HCT116 (cell line): ENCODE results near the gene TANC1. TPM values are rescaled to one million over a fixed set of nuclear protein-coding genes. Genes with fewer than 3 reads are reported as not detected.

Experiments
- ATAC-seq: fragments of 200-7000 bp; cut with Tn5 transposase; 2 replicates; pipeline ENCODE4 v1.9.1; 2020; ENCODE audit warnings: mild to moderate bottlenecking, moderate library complexity
- BruUV-seq: library from RNA; stranded (reverse); fragments of 400-500 nt; replicated peaks from 2 replicates; lab custom pipeline; 2021; lab: Mats Ljungman, UMichigan
- CTCF ChIA-PET: fragments of 300-600 bp; sonication (Branson Sonifier 250); formaldehyde crosslinking; loops from one replicate; lab custom pipeline; 2021; ENCODE audit warnings: antibody characterized with exemption; lab: Charles Lee
- POLR2A ChIA-PET: fragments of 300-600, 350-600 bp; sonication (Branson Sonifier 250); formaldehyde crosslinking; loops from one replicate; lab custom pipeline; 2021; ENCODE audit warnings: antibody characterized with exemption; lab: Charles Lee
- RAD21 ChIA-PET, 2 experiments: fragments of 300-600 bp; sonication (Branson Sonifier 250); formaldehyde crosslinking; loops; one replicate each; lab custom pipeline; 2023; ENCODE audit warnings: low total read pairs in 2 of 2; ENCODE audit not compliant: uncharacterized antibody in 2 of 2, unreplicated experiment in 2 of 2, low non-redundant PET in 1 of 2; lab: Charles Lee
- DNase-seq: peaks from one replicate; pipeline ENCODE4 v3.0.0-alpha.2; 2010; ENCODE audit warnings: low read depth, low spot score
- H2AFZ ChIP-seq: fragments of 200-600 bp; shearing (Covaris generic), sonication (generic); 2 replicates; pipeline ENCODE4 v1.6.1; 2017; ENCODE audit warnings: low read depth, mixed run types, mixed read lengths, antibody characterized with exemption, low read length; ENCODE audit not compliant: poor library complexity, severe bottlenecking
- H3K27ac ChIP-seq: 2 replicates; pipeline ENCODE4 v1.5.1; 2012; ENCODE audit warnings: low read depth, low read length
- H3K27me3 ChIP-seq: fragments of 200-600 bp; sonication (generic); 2 replicates; pipeline ENCODE4 v1.6.1; 2016; ENCODE audit warnings: mixed run types, low read length, mixed read lengths; ENCODE audit not compliant: insufficient read depth
- H3K36me3 ChIP-seq, 2 experiments: fragments of 200-500 bp in 1 of 2; fragments of 200-600 bp in 1 of 2; sonication (Bioruptor generic) in 1 of 2; sonication (generic) in 1 of 2; 2 replicates each; pipeline versions ENCODE4 v1.5.1 to v1.6.1; 2014 to 2016; ENCODE audit warnings: low read length in 2 of 2, inconsistent platforms in 1 of 2, mixed read lengths in 1 of 2, mixed run types in 1 of 2; ENCODE audit not compliant: insufficient read depth in 2 of 2, control insufficient read depth in 1 of 2
- H3K4me1 ChIP-seq, 2 experiments: fragments of 200-600 bp in 1 of 2; sonication (generic) in 1 of 2; 2 replicates each; pipeline versions ENCODE4 v1.5.1 to v1.6.1; 2012 to 2017; ENCODE audit warnings: low read length in 2 of 2, inconsistent platforms in 1 of 2, mild to moderate bottlenecking in 1 of 2, mixed read lengths in 1 of 2, mixed run types in 1 of 2, moderate library complexity in 1 of 2; ENCODE audit not compliant: insufficient read depth in 2 of 2, control insufficient read depth in 1 of 2
- H3K4me2 ChIP-seq: fragments of 200-600 bp; sonication (generic); 2 replicates; pipeline ENCODE4 v1.6.1; 2017; ENCODE audit warnings: mixed run types, low read length, mixed read lengths
- H3K4me3 ChIP-seq, 2 experiments: fragments of 200-600 bp in 1 of 2; sonication (generic) in 1 of 2; replicated peaks in 1 of 2; 2 replicates each; pipeline ENCODE4 v1.5.1; 2011 to 2016; ENCODE audit warnings: low read length in 2 of 2, control low read depth in 1 of 2, low read depth in 1 of 2, mild to moderate bottlenecking in 1 of 2, mixed read lengths in 1 of 2, mixed run types in 1 of 2
- H3K79me2 ChIP-seq: fragments of 200-600 bp; sonication (generic); 2 replicates; pipeline ENCODE4 v1.6.1; 2017; ENCODE audit warnings: mild to moderate bottlenecking, mixed run types, low read length, moderate library complexity, mixed read lengths; ENCODE audit not compliant: insufficient read depth
- H3K9ac ChIP-seq: fragments of 200-600 bp; sonication (generic); 2 replicates; pipeline ENCODE4 v1.6.1; 2016; ENCODE audit warnings: low read length, mixed read lengths
- H3K9me2 ChIP-seq: fragments of 200-600 bp; sonication (generic), shearing (Covaris generic); 2 replicates; pipeline ENCODE4 v1.6.1; 2017; ENCODE audit warnings: mixed run types, mild to moderate bottlenecking, moderate library complexity; ENCODE audit not compliant: insufficient read depth
- H3K9me3 ChIP-seq, 2 experiments: fragments of 200-500 bp in 1 of 2; fragments of 200-600 bp in 1 of 2; sonication (Bioruptor generic) in 1 of 2; sonication (generic) in 1 of 2; 2 replicates each; pipeline ENCODE4 v1.6.1; 2014 to 2017; ENCODE audit warnings: low read length in 2 of 2, mixed read lengths in 2 of 2, inconsistent platforms in 1 of 2, low read depth in 1 of 2, mild to moderate bottlenecking in 1 of 2, mixed run types in 1 of 2, moderate library complexity in 1 of 2; ENCODE audit not compliant: control insufficient read depth in 1 of 2, insufficient read depth in 1 of 2
- H4K20me1 ChIP-seq: fragments of 200-600 bp; sonication (generic), shearing (Covaris generic); 2 replicates; pipeline ENCODE4 v1.6.1; 2017; ENCODE audit warnings: mixed run types, mild to moderate bottlenecking, moderate library complexity; ENCODE audit not compliant: insufficient read depth
- CBX3 ChIP-seq: IDR thresholded peaks from 2 replicates; pipeline ENCODE4 v1.6.1; 2012; ENCODE audit warnings: low read depth
- CEBPB ChIP-seq: IDR thresholded peaks from 2 replicates; pipeline ENCODE4 v1.6.1; 2012; ENCODE audit warnings: low read depth
- FOSL1 ChIP-seq: IDR thresholded peaks from 2 replicates; pipeline ENCODE4 v1.6.1; 2012; ENCODE audit warnings: low read depth
- POLR2A ChIP-seq: IDR thresholded peaks from 2 replicates; pipeline ENCODE4 v1.7.0; 2011; ENCODE audit warnings: borderline replicate concordance; ENCODE audit not compliant: insufficient read depth, insufficient read length; ENCODE audit errors: extremely low read depth
- POLR2AphosphoS5 ChIP-seq: IDR thresholded peaks from 2 replicates; pipeline ENCODE4 v1.6.1; 2011; ENCODE audit warnings: mild to moderate bottlenecking, low read depth, low read length, moderate library complexity
- RAD21 ChIP-seq: IDR thresholded peaks from 2 replicates; pipeline ENCODE4 v1.6.1; 2012; ENCODE audit warnings: low read depth, mild to moderate bottlenecking
- SIN3A ChIP-seq: IDR thresholded peaks from 2 replicates; pipeline ENCODE4 v1.6.1; 2012; ENCODE audit warnings: low read depth
- SP1 ChIP-seq: IDR thresholded peaks from 2 replicates; pipeline ENCODE4 v1.6.1; 2012; ENCODE audit warnings: low read depth
- SRF ChIP-seq: IDR thresholded peaks from 2 replicates; pipeline ENCODE4 v1.6.1; 2012; ENCODE audit warnings: low read depth
- TCF7L2 ChIP-seq: IDR thresholded peaks from 2 replicates; pipeline ENCODE4 v1.7.0; 2011; ENCODE audit warnings: borderline replicate concordance, inconsistent platforms; ENCODE audit not compliant: insufficient read depth, insufficient read length; ENCODE audit errors: extremely low read depth
- YY1 ChIP-seq: IDR thresholded peaks from 2 replicates; pipeline ENCODE4 v1.6.1; 2011; ENCODE audit warnings: low read length, low read depth, moderate library complexity, mild to moderate bottlenecking; ENCODE audit not compliant: insufficient replicate concordance; ENCODE audit errors: extremely low read depth
- ZNF274 ChIP-seq: fragments of 200-500 bp; sonication (Bioruptor generic); IDR thresholded peaks from 2 replicates; pipeline ENCODE4 v1.6.1; 2014; ENCODE audit warnings: mild to moderate bottlenecking, low read depth, low read length, inconsistent platforms
- intact Hi-C: fragments of 100-400 bp; cut with micrococcal nuclease; formaldehyde crosslinking; loops from 2 replicates; pipeline ENCODE4 v1.10.0; 2022
- total RNA-seq: library from RNA; stranded (reverse); gene quantifications from one replicate; pipeline ENCODE4 v1.2.1, GENCODE V29; 2021; ENCODE audit not compliant: unreplicated experiment
- TF ChIP-seq, protein P1 (sequence below): IDR thresholded peaks from 2 replicates; pipeline ENCODE4 v1.6.1; 2011; ENCODE audit warnings: mild to moderate bottlenecking, low read length, moderate library complexity; ENCODE audit not compliant: insufficient replicate concordance; ENCODE audit errors: extremely low read depth
- TF ChIP-seq, protein P2 (sequence below): IDR thresholded peaks from 2 replicates; pipeline ENCODE4 v1.6.1; 2012
- TF ChIP-seq, protein P3 (sequence below), 3 experiments: fragments of 200-600 bp in 1 of 3; sonication (generic) in 1 of 3; IDR thresholded peaks in 2 of 3; conservative IDR thresholded peaks in 1 of 3; 2 replicates each; pipeline ENCODE4 v1.5.1; 2012 to 2017; ENCODE audit warnings: low read depth in 2 of 3, low read length in 2 of 3, antibody characterized with exemption in 1 of 3, borderline replicate concordance in 1 of 3, control low read depth in 1 of 3, mild to moderate bottlenecking in 1 of 3, mixed read lengths in 1 of 3, mixed run types in 1 of 3, moderate library complexity in 1 of 3; ENCODE audit not compliant: insufficient read depth in 1 of 3

The TANC1 gene
- total RNA-seq, 1 experiment from 2014 or later: 15.1 TPM

DNA sequence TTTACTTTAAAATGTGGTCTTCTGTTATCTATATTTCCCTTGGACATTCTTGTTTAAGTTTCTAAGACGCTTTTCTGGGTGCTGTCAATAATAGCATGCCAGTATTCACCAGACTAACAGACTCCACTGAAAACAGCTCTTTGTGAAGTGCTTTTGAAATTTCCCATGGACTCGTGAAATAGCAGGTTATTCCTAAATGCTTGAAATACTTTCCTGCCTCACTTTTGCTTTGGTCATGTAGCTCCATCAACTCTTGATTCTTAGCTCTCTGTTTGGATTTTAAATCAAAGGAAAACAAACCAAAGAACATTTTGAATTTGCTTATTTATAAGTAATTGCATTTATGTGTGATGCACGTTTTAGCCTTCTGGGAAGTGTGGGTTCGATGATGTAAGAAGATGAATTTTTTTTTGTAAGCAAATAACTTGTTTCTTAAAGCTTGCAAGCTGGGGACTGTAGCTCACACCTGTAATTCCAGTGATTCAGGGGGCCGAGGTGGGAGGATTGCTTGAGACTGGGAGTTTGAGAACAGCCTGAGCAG, 170.3 kb downstream of the TANC1 start:
- ATAC-seq: no peak
- POLR2A ChIA-PET: no interaction called here

DNA sequence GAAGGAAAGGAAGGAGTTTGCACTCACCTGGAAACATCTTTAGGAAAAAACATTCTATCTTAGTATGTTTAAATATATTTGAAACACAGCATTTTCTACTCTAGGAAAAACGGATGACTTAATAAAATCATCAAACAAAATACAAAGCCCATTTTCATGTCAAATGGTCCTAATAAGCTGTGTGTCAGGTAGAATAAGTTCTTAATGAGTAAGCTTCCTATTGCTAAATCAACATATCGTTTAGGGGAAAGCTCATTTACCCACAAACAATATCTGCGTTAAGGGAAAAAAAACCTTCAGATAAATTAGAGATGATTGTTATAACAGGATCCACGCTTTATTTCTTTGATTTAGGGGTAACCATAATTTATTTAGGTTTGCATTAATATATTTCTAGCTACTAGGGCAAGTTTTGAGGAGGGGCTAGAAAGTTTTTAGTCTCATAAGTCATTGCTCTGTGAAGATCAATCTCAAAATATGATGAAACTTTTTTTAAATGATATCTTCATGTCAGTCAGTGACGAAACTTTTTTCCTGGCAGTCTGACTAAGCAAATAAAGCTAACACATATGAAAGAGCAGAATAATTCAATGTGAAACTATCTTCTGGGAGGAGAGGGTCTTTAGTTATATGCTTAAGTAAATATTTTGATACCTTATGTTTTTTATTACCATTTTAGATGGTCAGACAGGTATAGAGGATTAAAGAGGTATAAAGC, 170.9 kb downstream of the TANC1 start:
- BruUV-seq: no TSS peak
- TF ChIP-seq, protein P1, sequence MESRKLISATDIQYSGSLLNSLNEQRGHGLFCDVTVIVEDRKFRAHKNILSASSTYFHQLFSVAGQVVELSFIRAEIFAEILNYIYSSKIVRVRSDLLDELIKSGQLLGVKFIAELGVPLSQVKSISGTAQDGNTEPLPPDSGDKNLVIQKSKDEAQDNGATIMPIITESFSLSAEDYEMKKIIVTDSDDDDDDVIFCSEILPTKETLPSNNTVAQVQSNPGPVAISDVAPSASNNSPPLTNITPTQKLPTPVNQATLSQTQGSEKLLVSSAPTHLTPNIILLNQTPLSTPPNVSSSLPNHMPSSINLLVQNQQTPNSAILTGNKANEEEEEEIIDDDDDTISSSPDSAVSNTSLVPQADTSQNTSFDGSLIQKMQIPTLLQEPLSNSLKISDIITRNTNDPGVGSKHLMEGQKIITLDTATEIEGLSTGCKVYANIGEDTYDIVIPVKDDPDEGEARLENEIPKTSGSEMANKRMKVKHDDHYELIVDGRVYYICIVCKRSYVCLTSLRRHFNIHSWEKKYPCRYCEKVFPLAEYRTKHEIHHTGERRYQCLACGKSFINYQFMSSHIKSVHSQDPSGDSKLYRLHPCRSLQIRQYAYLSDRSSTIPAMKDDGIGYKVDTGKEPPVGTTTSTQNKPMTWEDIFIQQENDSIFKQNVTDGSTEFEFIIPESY: no peak
- TF ChIP-seq FOSL1: no peak
- TF ChIP-seq, protein P2, sequence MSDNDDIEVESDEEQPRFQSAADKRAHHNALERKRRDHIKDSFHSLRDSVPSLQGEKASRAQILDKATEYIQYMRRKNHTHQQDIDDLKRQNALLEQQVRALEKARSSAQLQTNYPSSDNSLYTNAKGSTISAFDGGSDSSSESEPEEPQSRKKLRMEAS: no peak
- no peak for TF ChIP-seq RAD21
- TF ChIP-seq SP1: no peak
- TF ChIP-seq CEBPB: no peak
- TF ChIP-seq SIN3A: no peak
- TF ChIP-seq SRF: no peak
- TF ChIP-seq, protein P3, sequence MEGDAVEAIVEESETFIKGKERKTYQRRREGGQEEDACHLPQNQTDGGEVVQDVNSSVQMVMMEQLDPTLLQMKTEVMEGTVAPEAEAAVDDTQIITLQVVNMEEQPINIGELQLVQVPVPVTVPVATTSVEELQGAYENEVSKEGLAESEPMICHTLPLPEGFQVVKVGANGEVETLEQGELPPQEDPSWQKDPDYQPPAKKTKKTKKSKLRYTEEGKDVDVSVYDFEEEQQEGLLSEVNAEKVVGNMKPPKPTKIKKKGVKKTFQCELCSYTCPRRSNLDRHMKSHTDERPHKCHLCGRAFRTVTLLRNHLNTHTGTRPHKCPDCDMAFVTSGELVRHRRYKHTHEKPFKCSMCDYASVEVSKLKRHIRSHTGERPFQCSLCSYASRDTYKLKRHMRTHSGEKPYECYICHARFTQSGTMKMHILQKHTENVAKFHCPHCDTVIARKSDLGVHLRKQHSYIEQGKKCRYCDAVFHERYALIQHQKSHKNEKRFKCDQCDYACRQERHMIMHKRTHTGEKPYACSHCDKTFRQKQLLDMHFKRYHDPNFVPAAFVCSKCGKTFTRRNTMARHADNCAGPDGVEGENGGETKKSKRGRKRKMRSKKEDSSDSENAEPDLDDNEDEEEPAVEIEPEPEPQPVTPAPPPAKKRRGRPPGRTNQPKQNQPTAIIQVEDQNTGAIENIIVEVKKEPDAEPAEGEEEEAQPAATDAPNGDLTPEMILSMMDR (IDR thresholded peaks at IDR 0.05 in 2 of 3, conservative IDR thresholded peaks at IDR 0.05 in 1 of 3; ENCODE audit: borderline replicate concordance in 1 of 3, insufficient read depth in 1 of 3, low read depth in 2 of 3, low read length in 2 of 3): no peak
- TF ChIP-seq ZNF274: no peak
- no peak for TF ChIP-seq YY1
- TF ChIP-seq POLR2AphosphoS5: no peak

More for the DNA sequence above, 170.3 kb downstream of the TANC1 start:
- no peaks in the 10 kb centered on the region for H3K9me3 ChIP-seq
- H2AFZ ChIP-seq: no peak overlapping the region
- no peaks in the 10 kb centered on the region for H3K27me3 ChIP-seq
- no peak overlapping the region for H3K4me3 ChIP-seq
- TF ChIP-seq RAD21: no peak
- TF ChIP-seq CBX3: no peak
- TF ChIP-seq TCF7L2: no peak
- TF ChIP-seq POLR2AphosphoS5: no peak
- TF ChIP-seq SP1: no peak
- TF ChIP-seq POLR2A: no peak
- H3K79me2 ChIP-seq: no peaks in the 10 kb centered on the region
- H3K9ac ChIP-seq: no peak overlapping the region
- peaks cover 0 to 4% of the 10 kb centered on the region in 2 experiments; a peak in 2 of 4 replicates for H3K4me1 ChIP-seq
- H3K4me2 ChIP-seq: no peak overlapping the region
- no peaks in the 10 kb centered on the region; the same call in 1 of the 2 replicates for H4K20me1 ChIP-seq
- H3K9me2 ChIP-seq: no peaks in the 10 kb centered on the region
- ChIA-PET RAD21 (no interaction called here), CTCF (interaction anchor here (0.9 to 1.5 kb wide), 3 partner anchors 9 to 20 kb away, joined by 3 to 4 read pairs (median 3); no protein-coding TSS in a partner anchor)
- no peak for DNase-seq
- H3K27ac ChIP-seq: no peak overlapping the region
- no TSS peak for BruUV-seq
- intact Hi-C loops: no loop called here
- H3K36me3 ChIP-seq: no peaks in the 10 kb centered on the region

More for the DNA sequence above, 170.9 kb downstream of the TANC1 start:
- ATAC-seq: no peak
- no peaks in the 10 kb centered on the region for H3K27me3 ChIP-seq
- ChIA-PET POLR2A (no interaction called here), RAD21 (no interaction called here), CTCF (interaction anchor here (0.9 to 1.5 kb wide), 3 partner anchors 8 to 21 kb away, joined by 3 to 4 read pairs (median 3); no protein-coding TSS in a partner anchor)
- H3K9me3 ChIP-seq: no peaks in the 10 kb centered on the region
- no peak overlapping the region for H3K9ac ChIP-seq
- no peak overlapping the region for H3K4me3 ChIP-seq
- H3K79me2 ChIP-seq: no peaks in the 10 kb centered on the region
- intact Hi-C loops: no loop called here
- H3K4me2 ChIP-seq: no peak overlapping the region
- peaks cover 0 to 4% of the 10 kb centered on the region in 2 experiments; a peak in 2 of 4 replicates for H3K4me1 ChIP-seq
- H3K36me3 ChIP-seq: no peaks in the 10 kb centered on the region
- no peak overlapping the region for H3K27ac ChIP-seq
- no peaks in the 10 kb centered on the region for H3K9me2 ChIP-seq
- no peak overlapping the region for H2AFZ ChIP-seq
- no peak for DNase-seq
- no peaks in the 10 kb centered on the region; the same call in 1 of the 2 replicates for H4K20me1 ChIP-seq
